ENCODE results near the gene DDX19B. TPM values are rescaled to one million over a fixed set of nuclear protein-coding genes. Genes with fewer than 3 reads are reported as not detected.
A peak's percentile ranks its signal among the peaks of the same experiment; 100 is the strongest.
"Not testable (repeated sequence)": the region's sequence is repeated elsewhere in the genome, so short reads cannot be mapped to it uniquely, and the experiment has no call there.

DDX19B gene
- total RNA-seq, 1 donor from 2014 or later = 36.4 TPM

DNA sequence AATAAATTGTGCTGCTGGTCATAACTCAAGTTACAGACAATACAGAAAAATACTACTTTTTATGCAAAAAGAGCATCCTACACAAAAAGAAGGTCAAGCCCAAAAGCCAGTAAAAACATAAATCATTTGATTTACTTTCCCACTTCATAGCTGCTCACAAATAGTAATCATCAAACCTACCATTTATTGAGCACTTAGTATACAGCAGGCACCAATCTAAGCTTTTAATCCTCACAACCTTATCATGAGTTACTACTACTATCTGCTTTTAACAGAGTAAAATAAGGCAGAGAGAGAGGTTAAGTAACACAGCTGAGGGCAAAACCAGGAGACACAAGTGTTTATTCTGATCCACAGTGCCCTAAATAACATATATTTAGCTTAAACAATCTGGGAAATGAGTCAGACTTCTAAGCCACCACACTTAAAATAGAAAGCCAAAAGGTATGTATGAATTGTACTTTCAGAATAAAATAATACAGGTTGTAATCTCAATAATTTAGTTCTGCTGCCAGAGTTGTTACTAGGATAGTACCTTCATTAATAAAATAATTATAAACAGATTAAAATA lies 8.0 kb upstream of the DDX19B start:
- Mint-ChIP-seq H3K27ac (peak overlapping the region; percentile 29), H3K27me3 (no peaks in the 10 kb centered on the region), H3K4me1 (ENCODE audit: low read depth) (peaks cover 4% of the 10 kb centered on the region), H3K4me3 (ENCODE audit: low read depth) (no peak overlapping the region), H3K36me3 (ENCODE audit: insufficient read depth) (no peaks in the 10 kb centered on the region), H3K9me3 (ENCODE audit: low read depth) (no peaks in the 10 kb centered on the region)
- no peak for DNase-seq (ENCODE audit: low spot score, unreplicated experiment)
- TF ChIP-seq, protein P1, sequence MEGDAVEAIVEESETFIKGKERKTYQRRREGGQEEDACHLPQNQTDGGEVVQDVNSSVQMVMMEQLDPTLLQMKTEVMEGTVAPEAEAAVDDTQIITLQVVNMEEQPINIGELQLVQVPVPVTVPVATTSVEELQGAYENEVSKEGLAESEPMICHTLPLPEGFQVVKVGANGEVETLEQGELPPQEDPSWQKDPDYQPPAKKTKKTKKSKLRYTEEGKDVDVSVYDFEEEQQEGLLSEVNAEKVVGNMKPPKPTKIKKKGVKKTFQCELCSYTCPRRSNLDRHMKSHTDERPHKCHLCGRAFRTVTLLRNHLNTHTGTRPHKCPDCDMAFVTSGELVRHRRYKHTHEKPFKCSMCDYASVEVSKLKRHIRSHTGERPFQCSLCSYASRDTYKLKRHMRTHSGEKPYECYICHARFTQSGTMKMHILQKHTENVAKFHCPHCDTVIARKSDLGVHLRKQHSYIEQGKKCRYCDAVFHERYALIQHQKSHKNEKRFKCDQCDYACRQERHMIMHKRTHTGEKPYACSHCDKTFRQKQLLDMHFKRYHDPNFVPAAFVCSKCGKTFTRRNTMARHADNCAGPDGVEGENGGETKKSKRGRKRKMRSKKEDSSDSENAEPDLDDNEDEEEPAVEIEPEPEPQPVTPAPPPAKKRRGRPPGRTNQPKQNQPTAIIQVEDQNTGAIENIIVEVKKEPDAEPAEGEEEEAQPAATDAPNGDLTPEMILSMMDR (IDR thresholded peaks at IDR 0.05; ENCODE audit: unreplicated experiment) = no peak

DNA sequence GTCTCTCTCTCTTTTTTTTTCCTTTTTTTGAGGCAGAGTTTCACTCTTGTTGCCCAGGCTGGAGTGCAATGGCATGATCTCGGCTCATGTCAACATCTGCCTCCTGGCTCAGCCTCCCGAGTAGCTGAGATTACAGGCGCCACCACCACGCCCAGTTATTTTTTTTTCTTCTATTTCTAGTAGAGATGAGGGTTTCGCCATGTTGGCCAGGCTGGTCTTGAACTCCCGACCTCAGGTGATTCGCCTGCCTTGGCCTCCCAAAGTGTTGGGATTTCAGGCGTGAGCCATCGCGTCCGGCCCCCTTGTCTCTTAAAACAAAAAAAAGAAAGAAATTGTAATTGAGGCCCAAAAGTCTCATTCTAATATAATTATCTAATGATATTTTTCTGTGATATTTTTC lies 6.8 kb upstream of the DDX19B start:
- not testable (repeated sequence) for H3K4me3 Mint-ChIP-seq (ENCODE audit: low read depth); H3K27ac Mint-ChIP-seq; H3K36me3 Mint-ChIP-seq (ENCODE audit: insufficient read depth); H3K4me1 Mint-ChIP-seq (ENCODE audit: low read depth); H3K27me3 Mint-ChIP-seq; DNase-seq (ENCODE audit: low spot score, unreplicated experiment); H3K9me3 Mint-ChIP-seq (ENCODE audit: low read depth)

DNA sequence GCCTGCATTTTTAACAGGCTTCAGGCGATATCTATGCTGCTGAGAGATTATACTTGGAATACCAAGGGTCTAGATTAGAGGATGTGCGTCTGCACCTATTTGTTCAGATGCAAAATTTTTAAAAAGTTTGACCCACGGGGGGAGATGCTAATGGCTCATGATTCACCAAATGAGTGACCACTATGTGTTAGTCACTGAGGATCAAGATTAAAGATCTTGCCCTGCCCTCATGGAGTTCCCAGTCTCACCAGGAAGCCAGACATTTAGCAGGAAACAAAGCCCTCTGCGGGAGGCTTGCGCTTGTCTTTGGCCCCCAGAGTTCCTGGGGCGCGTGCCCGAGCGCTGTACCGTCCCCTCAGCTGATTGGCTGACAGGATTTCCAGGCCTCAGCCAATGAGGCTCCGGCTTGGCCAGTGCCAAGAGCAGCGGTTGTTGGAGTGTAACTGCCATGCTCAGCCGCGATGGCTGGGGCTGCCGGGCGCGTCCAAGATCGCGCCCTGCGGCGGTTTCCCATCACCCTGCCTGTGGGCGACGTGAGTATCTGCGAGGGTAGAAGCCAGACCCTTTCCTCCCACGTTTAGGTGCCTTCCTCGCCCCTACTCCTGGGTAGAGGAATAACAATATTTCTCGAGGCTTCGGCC lies 4.5 kb upstream of the DDX19B start:
- TF ChIP-seq, protein P1 (IDR thresholded peaks at IDR 0.05; ENCODE audit: unreplicated experiment) = no peak
- DNase-seq (ENCODE audit: low spot score, unreplicated experiment) = no peak
- no peaks in the 10 kb centered on the region for H3K36me3 Mint-ChIP-seq (ENCODE audit: insufficient read depth)
- H3K4me3 Mint-ChIP-seq (ENCODE audit: low read depth) = no peak overlapping the region
- H3K4me1 Mint-ChIP-seq (ENCODE audit: low read depth) = peaks cover 8% of the 10 kb centered on the region
- H3K27me3 Mint-ChIP-seq = no peaks in the 10 kb centered on the region
- no peak overlapping the region for H3K27ac Mint-ChIP-seq
- H3K9me3 Mint-ChIP-seq (ENCODE audit: low read depth) = no peaks in the 10 kb centered on the region

DNA sequence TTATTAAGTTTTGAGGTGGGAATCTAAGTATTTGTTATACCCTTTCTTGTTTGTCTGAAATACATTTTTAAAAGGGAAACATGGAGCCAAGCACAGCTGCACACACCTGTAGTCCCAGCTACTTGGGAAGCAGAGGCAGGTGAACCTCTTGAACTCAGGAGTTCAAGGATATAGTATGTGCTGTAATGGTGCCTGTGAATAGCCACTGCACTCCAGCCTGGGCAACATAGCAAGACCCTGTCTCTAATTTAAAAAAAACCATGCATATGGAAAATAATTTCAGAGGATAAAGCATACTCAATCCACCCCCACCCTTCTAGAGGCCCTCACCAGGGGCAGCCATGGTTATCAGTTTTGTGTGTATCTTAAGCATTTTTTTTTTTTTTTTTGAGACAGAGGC lies 3.4 kb upstream of the DDX19B start:
- H3K36me3 Mint-ChIP-seq (ENCODE audit: insufficient read depth) = peaks cover 3% of the 10 kb centered on the region
- no peak for DNase-seq (ENCODE audit: low spot score, unreplicated experiment)
- TF ChIP-seq, protein P1 (IDR thresholded peaks at IDR 0.05; ENCODE audit: unreplicated experiment) = no peak
- H3K27ac Mint-ChIP-seq = no peak overlapping the region
- H3K4me1 Mint-ChIP-seq (ENCODE audit: low read depth) = peaks cover 11% of the 10 kb centered on the region
- H3K27me3 Mint-ChIP-seq = no peaks in the 10 kb centered on the region
- no peaks in the 10 kb centered on the region for H3K9me3 Mint-ChIP-seq (ENCODE audit: low read depth)
- no peak overlapping the region for H3K4me3 Mint-ChIP-seq (ENCODE audit: low read depth)

DNA sequence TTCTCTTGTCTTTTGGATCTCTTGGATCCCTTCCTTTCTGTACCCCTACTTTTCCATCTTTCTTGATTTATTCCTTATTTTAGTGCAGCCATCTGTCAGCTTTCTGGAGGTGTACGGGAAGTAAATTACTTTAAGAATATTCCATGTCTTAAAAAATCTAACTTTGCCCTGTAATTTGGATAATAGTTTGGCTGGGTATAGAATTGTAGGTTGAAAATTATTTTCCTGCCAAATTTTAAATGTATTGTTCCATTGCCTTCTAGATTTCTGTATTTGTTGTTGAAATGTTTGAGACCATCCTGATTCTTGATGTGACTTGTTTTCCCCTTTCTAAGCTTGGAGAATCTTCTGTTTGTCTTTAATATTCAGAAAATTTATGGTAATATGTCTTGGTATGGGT lies 2.1 kb downstream of the DDX19B start:
- peaks cover 10% of the 10 kb centered on the region for H3K9me3 Mint-ChIP-seq (ENCODE audit: low read depth)
- TF ChIP-seq, protein P1 (IDR thresholded peaks at IDR 0.05; ENCODE audit: unreplicated experiment) = no peak
- DNase-seq (ENCODE audit: low spot score, unreplicated experiment) = no peak
- H3K27me3 Mint-ChIP-seq = no peaks in the 10 kb centered on the region
- H3K4me3 Mint-ChIP-seq (ENCODE audit: low read depth) = peak overlapping the region; percentile 95
- peaks cover 11% of the 10 kb centered on the region for H3K4me1 Mint-ChIP-seq (ENCODE audit: low read depth)
- peak overlapping the region; percentile 11 for H3K27ac Mint-ChIP-seq
- H3K36me3 Mint-ChIP-seq (ENCODE audit: insufficient read depth) = peaks cover 25% of the 10 kb centered on the region

DNA sequence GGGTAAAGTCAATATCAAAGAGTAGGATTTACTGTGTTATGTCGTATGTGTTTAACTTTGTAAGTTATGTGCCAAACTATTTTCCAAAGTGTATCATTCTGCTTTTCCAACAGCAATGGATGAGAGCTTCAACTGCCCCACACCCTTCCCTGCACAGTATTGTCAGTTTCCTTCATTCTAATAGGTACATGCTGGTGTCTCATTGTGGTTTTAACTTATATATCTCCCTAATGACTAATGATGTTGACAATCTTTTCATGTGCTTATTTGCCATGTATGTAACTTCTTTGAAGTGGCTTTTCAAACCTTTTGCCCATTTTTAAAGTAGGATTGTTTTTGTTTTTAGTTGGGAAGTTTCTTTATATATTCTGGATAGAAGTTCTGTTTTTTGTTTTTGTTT lies 3.8 kb downstream of the DDX19B start:
- no peak for DNase-seq (ENCODE audit: low spot score, unreplicated experiment)
- Mint-ChIP-seq H3K36me3 (ENCODE audit: insufficient read depth) (peaks cover 25% of the 10 kb centered on the region), H3K27me3 (no peaks in the 10 kb centered on the region), H3K27ac (no peak overlapping the region), H3K9me3 (ENCODE audit: low read depth) (peaks cover 10% of the 10 kb centered on the region), H3K4me1 (ENCODE audit: low read depth) (peaks cover 11% of the 10 kb centered on the region), H3K4me3 (ENCODE audit: low read depth) (no peak overlapping the region)
- TF ChIP-seq, protein P1 (IDR thresholded peaks at IDR 0.05; ENCODE audit: unreplicated experiment) = no peak

Measured in progenitor cell of endocrine pancreas (in vitro differentiated cells).